ENCODE data around the gene CYP27B1.

Gene CYP27B1

GRCh38 chr12:57765698-57766463 is 997 bp downstream of the CYP27B1 start:
- DNase-seq (ENCODE audit: low read depth), result no peak

GRCh38 chr12:57765003-57765697 is 1.7 kb downstream of the CYP27B1 start:
- no peak for DNase-seq (ENCODE audit: low read depth)

- DNase-seq (ENCODE audit: low read depth), result no peak
These were observed 2.2 kb downstream of the CYP27B1 start for GRCh38 chr12:57764662-57765002.

GRCh38 chr12:57763881-57764661 is 2.8 kb downstream of the CYP27B1 start:
- no peak for DNase-seq (ENCODE audit: low read depth)

GRCh38 chr12:57762463-57762862 is 4.4 kb downstream of the CYP27B1 start:
- no peak for DNase-seq (ENCODE audit: low read depth)

GRCh38 chr12:57761391-57761998 is 5.4 kb downstream of the CYP27B1 start:
- no peak for DNase-seq (ENCODE audit: low read depth)

GRCh38 chr12:57760347-57760982 is 6.4 kb downstream of the CYP27B1 start:
- no peak for DNase-seq (ENCODE audit: low read depth)

GRCh38 chr12:57759360-57759980 is 7.4 kb downstream of the CYP27B1 start:
- no peak for DNase-seq (ENCODE audit: low read depth)

- no peak for DNase-seq (ENCODE audit: low read depth)
These were observed 8.1 kb downstream of the CYP27B1 start for GRCh38 chr12:57758552-57759359.

- DNase-seq (ENCODE audit: low read depth), result no peak
These were observed 9.1 kb downstream of the CYP27B1 start for GRCh38 chr12:57757771-57758170.

- peak; percentile 57 for DNase-seq (ENCODE audit: low read depth)
These were observed 10.2 kb downstream of the CYP27B1 start for GRCh38 chr12:57756406-57757341.

- DNase-seq (ENCODE audit: low read depth), result no peak
These were observed 11.2 kb downstream of the CYP27B1 start for GRCh38 chr12:57755454-57756372.

- no peak for DNase-seq (ENCODE audit: low read depth)
These were observed 11.8 kb downstream of the CYP27B1 start for GRCh38 chr12:57755194-57755453.

- peak; percentile 76 for DNase-seq (ENCODE audit: low read depth)
These were observed 12.3 kb downstream of the CYP27B1 start, which contains the start of gene MARCHF9 for GRCh38 chr12:57754411-57755193. TSS of gene MARCHF9 (plus strand) at chr12:57755103. CDS start at chr12:57755529, 426 bp downstream.

GRCh38 chr12:57753756-57754337 is 13.0 kb downstream of the CYP27B1 start:
- DNase-seq (ENCODE audit: low read depth), result no peak

GRCh38 chr12:57752668-57753000 is 14.2 kb downstream of the CYP27B1 start:
- DNase-seq (ENCODE audit: low read depth), result no peak

Data from stimulated activated CD8-positive, alpha-beta memory T cell treated with anti-CD3 and anti-CD28 coated beads, Interleukin-4, amount 100 ng/mL, for 24 hours (primary cell).